ENCODE data around the gene PIP5K1C. TPM values are rescaled to one million over a fixed set of nuclear protein-coding genes. Genes with fewer than 3 reads are reported as not detected.
A peak's percentile ranks its signal among the peaks of the same experiment; 100 is the strongest.

PIP5K1C gene
- total RNA-seq, 2 donors from 2014 or later, result 31.3 to 45.8 TPM

- Histone ChIP-seq H3K27me3 (no peaks in the 10 kb centered on the region), H3K4me1 (peaks cover 0 to 34% of the 10 kb centered on the region in 2 donors), H3K4me3 (no peak overlapping the region), H3K36me3 (peaks cover 12% of the 10 kb centered on the region), H3K27ac (peak overlapping the region; percentile 32 to 79), H3K9me3 (peaks cover 0 to 6% of the 10 kb centered on the region in 2 donors)
- TF ChIP-seq CTCF (IDR thresholded peaks at IDR 0.05), result no peak
- DNase-seq (ENCODE audit: low spot score), result no peak
Measured at GRCh38 chr19:3684054-3684816, 16.0 kb downstream of the PIP5K1C start.

GRCh38 chr19:3683405-3684053 lies 16.7 kb downstream of the PIP5K1C start:
- Histone ChIP-seq H3K4me3 (no peak overlapping the region), H3K27me3 (no peaks in the 10 kb centered on the region), H3K36me3 (peaks cover 12% of the 10 kb centered on the region), H3K4me1 (peaks cover 0 to 32% of the 10 kb centered on the region in 2 donors), H3K27ac (peak overlapping the region; percentile 32 to 79), H3K9me3 (peaks cover 0 to 6% of the 10 kb centered on the region in 2 donors)
- DNase-seq (ENCODE audit: low spot score), result no peak
- TF ChIP-seq CTCF (IDR thresholded peaks at IDR 0.05), result no peak

GRCh38 chr19:3682741-3683404 lies 17.4 kb downstream of the PIP5K1C start:
- TF ChIP-seq CTCF (IDR thresholded peaks at IDR 0.05), result no peak
- H3K27me3 ChIP-seq, result no peaks in the 10 kb centered on the region
- H3K27ac ChIP-seq, result peak overlapping the region; percentile 32 to 79
- peaks cover 12% of the 10 kb centered on the region for H3K36me3 ChIP-seq
- H3K9me3 ChIP-seq, result peaks cover 0 to 6% of the 10 kb centered on the region in 2 donors
- H3K4me1 ChIP-seq, result peaks cover 0 to 26% of the 10 kb centered on the region in 2 donors
- H3K4me3 ChIP-seq, result no peak overlapping the region
- DNase-seq (ENCODE audit: low spot score), result no peak

GRCh38 chr19:3682286-3682685 lies 18.0 kb downstream of the PIP5K1C start:
- Histone ChIP-seq H3K4me3 (no peak overlapping the region), H3K9me3 (peaks cover 0 to 6% of the 10 kb centered on the region in 2 donors), H3K36me3 (peaks cover 12% of the 10 kb centered on the region), H3K27ac (peak overlapping the region in 1 of 2 donors; percentile 79), H3K27me3 (no peaks in the 10 kb centered on the region), H3K4me1 (peaks cover 0 to 20% of the 10 kb centered on the region in 2 donors)
- no peak for TF ChIP-seq CTCF (IDR thresholded peaks at IDR 0.05)
- DNase-seq (ENCODE audit: low spot score), result no peak

GRCh38 chr19:3680939-3681338 lies 19.3 kb downstream of the PIP5K1C start:
- Histone ChIP-seq H3K4me3 (no peak overlapping the region), H3K4me1 (peaks cover 0 to 16% of the 10 kb centered on the region in 2 donors), H3K27me3 (no peaks in the 10 kb centered on the region), H3K27ac (no peak overlapping the region), H3K9me3 (peaks cover 0 to 6% of the 10 kb centered on the region in 2 donors), H3K36me3 (peaks cover 12% of the 10 kb centered on the region)
- TF ChIP-seq CTCF (IDR thresholded peaks at IDR 0.05), result no peak
- no peak for DNase-seq (ENCODE audit: low spot score)

All from right atrium auricular region (tissue), 2 donors.